Measurements from ENCODE around the gene GRM4. TPM values are rescaled to one million over a fixed set of nuclear protein-coding genes. Genes with fewer than 3 reads are reported as not detected.

The GRM4 gene
- total RNA-seq, 1 experiment from 2014 or later: 5.6 TPM

- H3K27me3 Mint-ChIP-seq (ENCODE audit: low read depth): no peaks in the 10 kb centered on the region; the same call in 1 of the 2 replicates
Measured at GRCh38 chr6:34128045-34128444, 17.8 kb downstream of the GRM4 start.

More at GRCh38 chr6:34128045-34128444, 17.8 kb downstream of the GRM4 start:
- no peak overlapping the region for H2AFZ ChIP-seq (ENCODE audit: low read length)
- H3K9ac ChIP-seq (ENCODE audit: extremely low read depth, insufficient read length, low read length): no peak overlapping the region
- no peak overlapping the region for H3K18ac ChIP-seq (ENCODE audit: insufficient read length, low read depth, low read length)
- H2BK20ac ChIP-seq (ENCODE audit: low read depth, low read length, poor library complexity, severe bottlenecking): no peak overlapping the region
- no peak overlapping the region for H3K27ac ChIP-seq (ENCODE audit: insufficient read length, low read depth, low read length)
- no peak overlapping the region for H3K4me3 Mint-ChIP-seq
- no peak overlapping the region for H3T11ph ChIP-seq (ENCODE audit: low read length)
- no peaks in the 10 kb centered on the region; a peak in 2 of 7 replicates for H3K36me3 Mint-ChIP-seq (ENCODE audit: insufficient read depth in 1 of 3, low read depth in 3 of 3)
- no peak for TF ChIP-seq CTCF (conservative IDR thresholded peaks at IDR 0.05)
- no peak overlapping the region for H3K4ac ChIP-seq (ENCODE audit: low read depth, low read length)
- H2AK5ac ChIP-seq (ENCODE audit: insufficient read length, low read length): no peak overlapping the region
- H3K79me1 ChIP-seq (ENCODE audit: insufficient read depth, low read depth, low read length, poor library complexity, severe bottlenecking): no peaks in the 10 kb centered on the region
- H4K8ac ChIP-seq (replicated peaks; ENCODE audit: insufficient read length, low read depth, low read length): no peak overlapping the region
- no peak overlapping the region for H2BK12ac ChIP-seq (ENCODE audit: insufficient read length, low read depth, low read length)
- no peaks in the 10 kb centered on the region for H3K79me2 ChIP-seq (ENCODE audit: insufficient read depth, low read length)
- H3K4me2 ChIP-seq (ENCODE audit: insufficient read depth, insufficient read length, low read length): no peak overlapping the region
- no peaks in the 10 kb centered on the region for H4K20me1 ChIP-seq (ENCODE audit: control insufficient read depth, insufficient read depth, insufficient read length)
- H3K56ac ChIP-seq (ENCODE audit: insufficient read length, low read depth, low read length): no peak overlapping the region
- peaks cover 40 to 58% of the 10 kb centered on the region in 2 experiments for H3K4me1 Mint-ChIP-seq
- peaks cover 3% of the 10 kb centered on the region for H3K23me2 ChIP-seq (ENCODE audit: insufficient read length, low read depth, low read length, poor library complexity, severe bottlenecking)
- WGBS (ENCODE audit: extremely low coverage, insufficient read length, low lambda C conversion rate): no CpG with 5 or more reads among the region's 13 CpGs
- no peak overlapping the region; a peak in 1 of 7 replicates for H3K27ac Mint-ChIP-seq
- no peak overlapping the region for H2BK15ac ChIP-seq (ENCODE audit: low read depth, low read length)
- no peak for DNase-seq
- H3K9me3 ChIP-seq (ENCODE audit: control insufficient read depth, low read depth, low read length): no peaks in the 10 kb centered on the region
- peaks cover 19% of the 10 kb centered on the region; the same call in 1 of the 2 replicates for H3K4me1 ChIP-seq (ENCODE audit: insufficient read depth, low read length)
- no peak overlapping the region for H2BK5ac ChIP-seq (ENCODE audit: insufficient read length, low read length)
- no peak overlapping the region for H4K91ac ChIP-seq (ENCODE audit: insufficient read length, low read depth, low read length)
- H3K27me3 ChIP-seq (ENCODE audit: insufficient read depth, low read length): no peaks in the 10 kb centered on the region
- H2BK120ac ChIP-seq (ENCODE audit: low read depth, low read length, poor library complexity, severe bottlenecking): no peak overlapping the region
- H4K5ac ChIP-seq (ENCODE audit: insufficient read length, low read depth, low read length): no peak overlapping the region
- H3K14ac ChIP-seq (ENCODE audit: insufficient read depth, low read length): no peak overlapping the region
- no peak overlapping the region for H3K23ac ChIP-seq (ENCODE audit: insufficient read length, low read depth, low read length)
- peaks cover 0 to 2% of the 10 kb centered on the region in 2 experiments; a peak in 1 of 5 replicates for H3K9me3 Mint-ChIP-seq

Data from H9 (cell line).